K562 (cell line): ENCODE results near the gene ZNF467. TPM values are rescaled to one million over a fixed set of nuclear protein-coding genes. Genes with fewer than 3 reads are reported as not detected.
A peak's percentile ranks its signal among the peaks of the same experiment; 100 is the strongest.

ENCODE experiments used
- E2F6 ChIP-seq, 2 experiments: IDR thresholded peaks; 2 replicates each; pipeline ENCODE4 v1.6.1; 2011; ENCODE audit warnings: borderline replicate concordance in 1 of 2, control low read depth in 1 of 2, low read depth in 1 of 2, low read length in 1 of 2, mild to moderate bottlenecking in 1 of 2, mixed read lengths in 1 of 2, moderate library complexity in 1 of 2; ENCODE audit not compliant: insufficient read depth in 1 of 2, insufficient read length in 1 of 2, poor library complexity in 1 of 2, severe bottlenecking in 1 of 2; ENCODE audit errors: extremely low read depth in 1 of 2
- E2F8 ChIP-seq: fragments of 450-650 bp; IDR thresholded peaks from 2 replicates; pipeline ENCODE4 v1.7.1; 2018; ENCODE audit warnings: mild to moderate bottlenecking, low read depth; ENCODE audit not compliant: partially characterized antibody
- ETS1 ChIP-seq: conservative IDR thresholded peaks from 2 replicates; pipeline ENCODE4 v1.6.1; 2011; ENCODE audit warnings: low read depth, mild to moderate bottlenecking, low read length; ENCODE audit not compliant: control insufficient read depth
- IFI16 ChIP-seq: fragments of 250-450 bp; sonication (Bioruptor Pico); IDR thresholded peaks from 2 replicates; pipeline ENCODE4 v2.1.2; 2022; ENCODE audit warnings: mild to moderate bottlenecking, inconsistent platforms
- KAT7 ChIP-seq: sonication (generic); formaldehyde crosslinking; IDR thresholded peaks from 2 replicates; pipeline ENCODE4 v1.8.0; 2022; ENCODE audit warnings: missing genetic modification reagents, mild to moderate bottlenecking, borderline replicate concordance
- KDM5B ChIP-seq: fragments of 200-600 bp; sonication (generic); IDR thresholded peaks from 2 replicates; pipeline ENCODE4 v1.6.1; 2012; ENCODE audit warnings: low read depth, mild to moderate bottlenecking, moderate library complexity, low read length, control low read depth, inconsistent platforms; ENCODE audit not compliant: insufficient replicate concordance
- MYBL2 ChIP-seq, 2 experiments: fragments of 450-650 bp in 1 of 2; sonication (generic) in 1 of 2; formaldehyde crosslinking in 1 of 2; IDR thresholded peaks; 2 replicates each; pipeline versions ENCODE4 v1.6.1 to v1.8.1; 2017 to 2022; ENCODE audit warnings: borderline replicate concordance in 1 of 2, inconsistent platforms in 1 of 2, low read depth in 1 of 2, mild to moderate bottlenecking in 1 of 2, missing genetic modification reagents in 1 of 2, moderate library complexity in 1 of 2
- PRDM10 ChIP-seq: fragments of 450-650 bp; IDR thresholded peaks from 2 replicates; pipeline ENCODE4 v1.6.1; 2018; ENCODE audit not compliant: partially characterized antibody
- ZNF174 ChIP-seq: fragments of 250-450 bp; sonication (Bioruptor Pico); IDR thresholded peaks from 2 replicates; pipeline ENCODE4 v1.4.0; 2020; ENCODE audit warnings: mild to moderate bottlenecking
- ZNF263 ChIP-seq: sonication (generic); formaldehyde crosslinking; IDR thresholded peaks from 2 replicates; pipeline ENCODE4 v1.8.0; 2022; ENCODE audit warnings: mild to moderate bottlenecking, missing genetic modification reagents, borderline replicate concordance
- polyA plus RNA-seq, 8 experiments: library from polyadenylated mRNA; depleted of rRNA in 4 of 8; stranded (reverse) in 5 of 8; unstranded in 3 of 8; fragments of >200 nt; fragmentation: Nextera tagmentation in 2 of 8; fragmentation: Illumina TruSeq in 1 of 8; extraction: Ambion mirVana in 2 of 8; extraction: Trizol in 1 of 8; gene quantifications; 2 replicates each; pipeline versions ENCODE4 v1.2.1 to v1.2.3, GENCODE V29; 2011 to 2014; ENCODE audit warnings: inconsistent platforms in 1 of 8, missing spikeins in 1 of 8
- total RNA-seq, 7 experiments: library from RNA; depleted of rRNA in 6 of 7; stranded (reverse); fragments of >200 nt in 6 of 7; fragmentation: Illumina TruSeq in 2 of 7; extraction: Trizol in 2 of 7; gene quantifications; 2 replicates each; pipeline versions ENCODE4 v1.2.1 to v1.2.3, GENCODE V29; 2011 to 2021; ENCODE audit warnings: low replicate concordance in 1 of 7
- TF ChIP-seq, protein P1 (sequence below): sonication (generic); formaldehyde crosslinking; IDR thresholded peaks from 2 replicates; pipeline ENCODE4 v1.8.0; 2022; ENCODE audit warnings: mild to moderate bottlenecking, missing genetic modification reagents

Gene ZNF467
- total and polyA plus RNA-seq, 9 of the 15 experiments (the other 6 are each of a cell fraction or from before 2014, with no cell fraction given): 0.32 to 14.2 (median 1.7) TPM

GRCh38 chr7:149774237-149775175, 1.1 kb upstream of the ZNF467 start (continued):
- no peak for TF ChIP-seq MYBL2 (IDR thresholded peaks at IDR 0.05; ENCODE audit: low read depth)
- TF ChIP-seq MYBL2 (CRISPR knock-in tag; IDR thresholded peaks at IDR 0.05; ENCODE audit: borderline replicate concordance): no peak
- 0 out of 2 replicates have a peak, but pooled peaks have one; percentile 9 for TF ChIP-seq ETS1
- TF ChIP-seq E2F8: no peak
- TF ChIP-seq KAT7 (CRISPR knock-in tag): 0 out of 2 replicates have a peak, but pooled peaks have one; percentile 32
- TF ChIP-seq KDM5B: peak; percentile 39
- TF ChIP-seq ZNF174 (CRISPR knock-in tag): no peak
- no peak for TF ChIP-seq E2F6 (IDR thresholded peaks at IDR 0.05; ENCODE audit: borderline replicate concordance in 1 of 2, extremely low read depth in 1 of 2, insufficient read depth in 1 of 2, insufficient read length in 1 of 2, low read depth in 1 of 2, low read length in 1 of 2, poor library complexity in 1 of 2, severe bottlenecking in 1 of 2)
- TF ChIP-seq ZNF263 (CRISPR knock-in tag): peak; percentile 93
- TF ChIP-seq, protein P1, sequence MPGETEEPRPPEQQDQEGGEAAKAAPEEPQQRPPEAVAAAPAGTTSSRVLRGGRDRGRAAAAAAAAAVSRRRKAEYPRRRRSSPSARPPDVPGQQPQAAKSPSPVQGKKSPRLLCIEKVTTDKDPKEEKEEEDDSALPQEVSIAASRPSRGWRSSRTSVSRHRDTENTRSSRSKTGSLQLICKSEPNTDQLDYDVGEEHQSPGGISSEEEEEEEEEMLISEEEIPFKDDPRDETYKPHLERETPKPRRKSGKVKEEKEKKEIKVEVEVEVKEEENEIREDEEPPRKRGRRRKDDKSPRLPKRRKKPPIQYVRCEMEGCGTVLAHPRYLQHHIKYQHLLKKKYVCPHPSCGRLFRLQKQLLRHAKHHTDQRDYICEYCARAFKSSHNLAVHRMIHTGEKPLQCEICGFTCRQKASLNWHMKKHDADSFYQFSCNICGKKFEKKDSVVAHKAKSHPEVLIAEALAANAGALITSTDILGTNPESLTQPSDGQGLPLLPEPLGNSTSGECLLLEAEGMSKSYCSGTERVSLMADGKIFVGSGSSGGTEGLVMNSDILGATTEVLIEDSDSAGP (CRISPR knock-in tag): no peak
- peak; percentile 37 for TF ChIP-seq PRDM10
- no peak for TF ChIP-seq IFI16
